Activated T-cell treated with anti-CD3 and anti-CD28 coated beads, Interleukin-2, amount 50 U/mL, for 4 hours (primary cell): ENCODE results near the gene SRPK2. TPM values are rescaled to one million over a fixed set of nuclear protein-coding genes. Genes with fewer than 3 reads are reported as not detected.
"Not testable (repeated sequence)": the region's sequence is repeated elsewhere in the genome, so short reads cannot be mapped to it uniquely, and the experiment has no call there.

Experiments used
- ATAC-seq, 2 donors: fragments of 200-7000 bp; cut with Tn5 transposase; one replicate each; pipeline ENCODE4 v1.10.0; 2021
- DNase-seq: peaks from one replicate; pipeline ENCODE4 v3.0.0-alpha.2; 2020
- H3K27me3 Mint-ChIP-seq: one replicate; pipeline ENCODE4 v1.8.0; 2021; ENCODE audit warnings: low read depth, mixed read lengths
- H3K36me3 Mint-ChIP-seq: one replicate; pipeline ENCODE4 v1.8.0; 2022; ENCODE audit warnings: mixed read lengths; ENCODE audit not compliant: insufficient read depth
- H3K4me1 Mint-ChIP-seq: one replicate; pipeline ENCODE4 v1.8.0; 2021; ENCODE audit warnings: low read depth, mixed read lengths
- H3K4me3 Mint-ChIP-seq: one replicate; pipeline ENCODE4 v1.8.0; 2021; ENCODE audit warnings: mild to moderate bottlenecking, moderate library complexity, mixed read lengths
- H3K9me3 Mint-ChIP-seq: one replicate; pipeline ENCODE4 v1.8.0; 2021; ENCODE audit warnings: mixed read lengths
- total RNA-seq, 3 donors: library from RNA; stranded (reverse); gene quantifications; one replicate each; pipeline ENCODE4 v1.2.1, GENCODE V29; 2021

Gene SRPK2
- total RNA-seq, 3 donors from 2014 or later, result 29.6 to 32.2 (median 30.0) TPM

DNA sequence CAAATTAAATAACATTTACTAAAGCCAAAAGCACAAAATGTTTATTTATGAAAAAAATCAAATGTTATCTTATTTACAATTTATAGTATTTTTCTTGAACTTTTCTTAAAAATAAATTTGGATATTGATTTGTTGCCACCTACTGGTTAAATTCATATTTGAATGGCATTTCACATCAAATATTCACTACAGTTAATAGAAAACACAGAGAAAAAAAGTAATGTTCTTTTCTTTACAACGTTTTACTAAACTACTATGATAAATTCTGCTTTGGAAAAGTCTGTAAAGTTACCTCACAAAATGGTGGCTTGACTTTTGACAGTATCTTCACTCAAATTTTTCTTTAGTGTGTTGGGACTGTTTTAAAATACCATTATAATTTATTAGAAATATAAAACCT lies 52.7 kb downstream of the SRPK2 start:
- ATAC-seq, result no peak
- H3K36me3 Mint-ChIP-seq, result no peaks in the 10 kb centered on the region
- no peak overlapping the region for H3K4me3 Mint-ChIP-seq
- H3K27me3 Mint-ChIP-seq, result no peaks in the 10 kb centered on the region
- peaks cover 29% of the 10 kb centered on the region for H3K4me1 Mint-ChIP-seq
- DNase-seq, result no peak
- no peaks in the 10 kb centered on the region for H3K9me3 Mint-ChIP-seq

DNA sequence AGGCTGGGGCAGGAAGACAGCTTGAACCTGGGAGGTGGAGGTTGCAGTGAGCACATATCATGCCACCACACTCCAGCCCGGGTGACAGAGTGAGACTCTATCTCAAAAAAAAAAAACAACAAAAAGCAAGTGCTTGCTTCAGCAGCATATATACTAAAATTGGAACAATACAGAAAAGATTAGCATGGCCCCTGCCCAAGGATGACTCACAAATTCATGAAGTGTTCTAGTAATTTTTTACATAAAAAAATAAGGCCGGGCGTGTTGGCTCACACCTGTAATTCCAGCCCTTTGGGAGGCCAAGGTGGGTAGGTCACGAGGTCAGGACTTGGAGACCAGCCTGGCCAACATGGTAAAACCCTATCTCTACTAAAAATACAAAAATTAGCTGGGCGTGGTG lies 56.1 kb downstream of the SRPK2 start:
- H3K27me3 Mint-ChIP-seq, H3K9me3 Mint-ChIP-seq, H3K36me3 Mint-ChIP-seq, H3K4me3 Mint-ChIP-seq, ATAC-seq, DNase-seq: not testable (repeated sequence)
- peaks cover 28% of the 10 kb centered on the region for H3K4me1 Mint-ChIP-seq

GRCh38 chr7:105330526-105330925 lies 58.2 kb downstream of the SRPK2 start:
- Mint-ChIP-seq H3K27me3 (no peaks in the 10 kb centered on the region), H3K4me3 (no peak overlapping the region), H3K36me3 (peaks cover 2% of the 10 kb centered on the region), H3K9me3 (no peaks in the 10 kb centered on the region), H3K4me1 (peaks cover 38% of the 10 kb centered on the region)
- no peak for ATAC-seq
- no peak for DNase-seq

DNA sequence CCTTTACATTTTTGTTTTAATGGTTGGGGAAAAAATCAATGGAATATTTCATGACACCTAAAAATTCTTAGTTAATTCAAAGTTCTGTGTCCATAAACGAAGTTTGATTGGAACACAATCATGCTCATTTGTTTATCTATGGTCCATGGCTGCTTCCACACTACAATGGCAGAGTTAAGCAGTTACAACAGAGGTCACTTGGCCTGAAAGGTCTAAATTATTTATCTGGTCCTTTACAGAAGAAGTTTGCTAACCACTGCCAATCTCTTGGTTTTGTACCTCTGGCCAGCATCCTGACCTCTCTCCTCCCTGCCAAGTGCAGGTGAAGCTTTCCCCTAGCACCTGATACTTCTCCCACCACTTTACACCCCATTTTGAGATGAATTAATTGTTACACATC lies 61.5 kb downstream of the SRPK2 start:
- Mint-ChIP-seq H3K27me3 (no peaks in the 10 kb centered on the region), H3K36me3 (peaks cover 5% of the 10 kb centered on the region), H3K9me3 (no peaks in the 10 kb centered on the region), H3K4me1 (peaks cover 42% of the 10 kb centered on the region), H3K4me3 (no peak overlapping the region)
- ATAC-seq, result no peak
- DNase-seq, result no peak

GRCh38 chr7:105325216-105325904 lies 63.4 kb downstream of the SRPK2 start:
- ATAC-seq, result no peak
- H3K4me1 Mint-ChIP-seq, result peaks cover 42% of the 10 kb centered on the region
- no peak for DNase-seq
- peaks cover 16% of the 10 kb centered on the region for H3K36me3 Mint-ChIP-seq
- no peak overlapping the region for H3K4me3 Mint-ChIP-seq
- no peaks in the 10 kb centered on the region for H3K27me3 Mint-ChIP-seq
- no peaks in the 10 kb centered on the region for H3K9me3 Mint-ChIP-seq

GRCh38 chr7:105324606-105325005 lies 64.1 kb downstream of the SRPK2 start:
- H3K27me3 Mint-ChIP-seq, H3K9me3 Mint-ChIP-seq: not testable (repeated sequence)
- peaks cover 16% of the 10 kb centered on the region for H3K36me3 Mint-ChIP-seq

DNA sequence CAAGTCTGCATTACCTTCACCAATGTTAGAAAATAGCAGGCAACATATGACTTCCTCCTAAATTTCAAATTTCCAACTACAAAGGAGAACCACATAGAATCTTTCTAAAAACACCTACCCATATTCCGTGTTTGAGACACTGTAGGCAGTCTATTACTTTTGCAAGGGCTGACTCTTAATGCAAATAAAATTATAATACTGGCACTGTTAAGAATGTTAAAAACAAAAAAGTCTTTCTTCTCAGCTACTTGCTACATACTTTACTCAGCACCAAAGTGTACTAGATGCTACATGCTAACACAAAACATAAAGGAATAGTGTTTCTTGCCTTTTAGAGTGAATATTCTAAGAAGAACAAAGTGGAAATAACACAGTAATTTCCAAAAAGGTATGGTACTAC lies 65.4 kb downstream of the SRPK2 start:
- DNase-seq, result no peak
- peaks cover 16% of the 10 kb centered on the region for H3K36me3 Mint-ChIP-seq
- H3K4me3 Mint-ChIP-seq, result no peak overlapping the region
- peaks cover 45% of the 10 kb centered on the region for H3K4me1 Mint-ChIP-seq
- H3K9me3 Mint-ChIP-seq, result no peaks in the 10 kb centered on the region
- H3K27me3 Mint-ChIP-seq, result no peaks in the 10 kb centered on the region
- no peak for ATAC-seq

More at GRCh38 chr7:105324606-105325005, 64.1 kb downstream of the SRPK2 start:
- not testable (repeated sequence) for DNase-seq, H3K4me3 Mint-ChIP-seq, ATAC-seq
- peaks cover 45% of the 10 kb centered on the region for H3K4me1 Mint-ChIP-seq

- Mint-ChIP-seq H3K9me3 (no peaks in the 10 kb centered on the region), H3K4me3 (no peak overlapping the region), H3K27me3 (no peaks in the 10 kb centered on the region), H3K36me3 (peaks cover 16% of the 10 kb centered on the region), H3K4me1 (peaks cover 45% of the 10 kb centered on the region)
- no peak for ATAC-seq
- DNase-seq, result no peak
Measured at GRCh38 chr7:105322655-105323277, 66.0 kb downstream of the SRPK2 start.

- H3K36me3 Mint-ChIP-seq, result peaks cover 16% of the 10 kb centered on the region
- DNase-seq, result no peak
- H3K27me3 Mint-ChIP-seq, result no peaks in the 10 kb centered on the region
- H3K4me3 Mint-ChIP-seq, result no peak overlapping the region
- ATAC-seq, result no peak
- H3K9me3 Mint-ChIP-seq, result no peaks in the 10 kb centered on the region
- peaks cover 46% of the 10 kb centered on the region for H3K4me1 Mint-ChIP-seq
Measured at GRCh38 chr7:105321754-105322455, 66.8 kb downstream of the SRPK2 start.

GRCh38 chr7:105320896-105321295 lies 67.8 kb downstream of the SRPK2 start:
- ATAC-seq (no peak), DNase-seq (no peak)
- H3K4me3 Mint-ChIP-seq, result no peak overlapping the region
- H3K27me3 Mint-ChIP-seq, result no peaks in the 10 kb centered on the region
- no peaks in the 10 kb centered on the region for H3K9me3 Mint-ChIP-seq
- H3K36me3 Mint-ChIP-seq, result peaks cover 14% of the 10 kb centered on the region
- peaks cover 44% of the 10 kb centered on the region for H3K4me1 Mint-ChIP-seq

GRCh38 chr7:105319578-105319977 lies 69.1 kb downstream of the SRPK2 start:
- no peak overlapping the region for H3K4me3 Mint-ChIP-seq
- no peaks in the 10 kb centered on the region for H3K27me3 Mint-ChIP-seq
- ATAC-seq, result no peak
- H3K36me3 Mint-ChIP-seq, result peaks cover 14% of the 10 kb centered on the region
- H3K4me1 Mint-ChIP-seq, result peaks cover 46% of the 10 kb centered on the region
- no peaks in the 10 kb centered on the region for H3K9me3 Mint-ChIP-seq
- DNase-seq, result no peak

GRCh38 chr7:105316578-105317344 lies 72.0 kb downstream of the SRPK2 start:
- H3K27me3 Mint-ChIP-seq, result no peaks in the 10 kb centered on the region
- no peak for ATAC-seq
- H3K9me3 Mint-ChIP-seq, result no peaks in the 10 kb centered on the region
- no peak overlapping the region for H3K4me3 Mint-ChIP-seq
- peaks cover 7% of the 10 kb centered on the region for H3K36me3 Mint-ChIP-seq
- H3K4me1 Mint-ChIP-seq, result peaks cover 35% of the 10 kb centered on the region
- DNase-seq, result no peak

- DNase-seq (no peak), ATAC-seq (no peak)
- H3K9me3 Mint-ChIP-seq, result no peaks in the 10 kb centered on the region
- H3K36me3 Mint-ChIP-seq, result no peaks in the 10 kb centered on the region
- H3K4me3 Mint-ChIP-seq, result no peak overlapping the region
- no peaks in the 10 kb centered on the region for H3K27me3 Mint-ChIP-seq
- H3K4me1 Mint-ChIP-seq, result peaks cover 32% of the 10 kb centered on the region
Measured at GRCh38 chr7:105315357-105315756, 73.4 kb downstream of the SRPK2 start.
